ENCODE results near the gene SCFD1. TPM values are rescaled to one million over a fixed set of nuclear protein-coding genes. Genes with fewer than 3 reads are reported as not detected.
"Not testable (repeated sequence)": the region's sequence is repeated elsewhere in the genome, so short reads cannot be mapped to it uniquely, and the experiment has no call there.

The SCFD1 gene
- total RNA-seq, 4 donors from 2014 or later, result 21.5 to 30.7 (median 28.2) TPM

GRCh38 chr14:30623412-30624131, 1.5 kb downstream of the SCFD1 start:
- Histone ChIP-seq H3K4me1 (peaks cover 22 to 35% of the 10 kb centered on the region in 2 donors), H3K36me3 (no peaks in the 10 kb centered on the region), H3K27me3 (no peaks in the 10 kb centered on the region), H3K4me3 (peak overlapping the region; percentile 80 to 89 (median 83)), H3K9me3 (no peaks in the 10 kb centered on the region), H3K27ac (peak overlapping the region in 1 of 4 donors; percentile 92)
- ATAC-seq, result no peak
- no peak for DNase-seq
- intact Hi-C loops (cut with DNase I; ENCODE audit: low total_unique reads), result loop anchor here (5.0 kb wide), 1 partner anchor 66 kb away; the partner anchor contains the start of gene G2E3
- in situ Hi-C loops (cut with MboI; ENCODE audit: low sequenced_read_pairs in 4 of 4), result no loop called here
- TF ChIP-seq POLR2A (IDR thresholded peaks at IDR 0.05) (no peak), CTCF (IDR thresholded peaks at IDR 0.05 in 4 of 5, conservative IDR thresholded peaks at IDR 0.05 in 1 of 5) (no peak)

GRCh38 chr14:30624132-30624423, 2.0 kb downstream of the SCFD1 start:
- H3K36me3 ChIP-seq, result no peaks in the 10 kb centered on the region
- in situ Hi-C loops (cut with MboI; ENCODE audit: low sequenced_read_pairs in 4 of 4) (no loop called here), intact Hi-C loops (cut with DNase I; ENCODE audit: low total_unique reads) (loop anchor here (5.0 kb wide), 1 partner anchor 67 kb away; the partner anchor contains the start of gene G2E3)
- ATAC-seq (no peak), DNase-seq (no peak)
- H3K27me3 ChIP-seq, result no peaks in the 10 kb centered on the region
- no peak overlapping the region for H3K4me3 ChIP-seq
- H3K27ac ChIP-seq, result no peak overlapping the region
- TF ChIP-seq POLR2A (IDR thresholded peaks at IDR 0.05) (no peak), CTCF (IDR thresholded peaks at IDR 0.05 in 4 of 5, conservative IDR thresholded peaks at IDR 0.05 in 1 of 5) (no peak)
- H3K4me1 ChIP-seq, result peaks cover 22 to 35% of the 10 kb centered on the region in 2 donors
- no peaks in the 10 kb centered on the region for H3K9me3 ChIP-seq

- DNase-seq, result no peak
- H3K36me3 ChIP-seq, result peaks cover 0 to 1% of the 10 kb centered on the region in 2 donors
- in situ Hi-C loops (cut with MboI; ENCODE audit: low sequenced_read_pairs in 4 of 4) (no loop called here), intact Hi-C loops (cut with DNase I; ENCODE audit: low total_unique reads) (no loop called here)
- peaks cover 22 to 35% of the 10 kb centered on the region in 2 donors for H3K4me1 ChIP-seq
- H3K27me3 ChIP-seq, result no peaks in the 10 kb centered on the region
- no peak for ATAC-seq
- no peak overlapping the region for H3K27ac ChIP-seq
- H3K4me3 ChIP-seq, result no peak overlapping the region
- H3K9me3 ChIP-seq, result no peaks in the 10 kb centered on the region
- TF ChIP-seq POLR2A (IDR thresholded peaks at IDR 0.05) (no peak), CTCF (IDR thresholded peaks at IDR 0.05 in 4 of 5, conservative IDR thresholded peaks at IDR 0.05 in 1 of 5) (no peak)
Observed at GRCh38 chr14:30625533-30625932, 3.4 kb downstream of the SCFD1 start.

- H3K27ac ChIP-seq; intact Hi-C loops (cut with DNase I; ENCODE audit: low total_unique reads); in situ Hi-C loops (cut with MboI; ENCODE audit: low sequenced_read_pairs in 4 of 4); H3K4me3 ChIP-seq; ATAC-seq; DNase-seq; H3K27me3 ChIP-seq; H3K9me3 ChIP-seq: not testable (repeated sequence)
- H3K4me1 ChIP-seq, result peaks cover 9 to 18% of the 10 kb centered on the region in 2 donors
- H3K36me3 ChIP-seq, result peaks cover 0 to 32% of the 10 kb centered on the region in 2 donors
Observed at GRCh38 chr14:30629432-30629831, 7.3 kb downstream of the SCFD1 start.

- intact Hi-C loops (cut with DNase I; ENCODE audit: low total_unique reads) (no loop called here), in situ Hi-C loops (cut with MboI; ENCODE audit: low sequenced_read_pairs in 4 of 4) (no loop called here)
- H3K4me3 ChIP-seq, result no peak overlapping the region
- H3K27me3 ChIP-seq, result no peaks in the 10 kb centered on the region
- DNase-seq (no peak), ATAC-seq (no peak)
- H3K4me1 ChIP-seq, result peaks cover 9 to 12% of the 10 kb centered on the region in 2 donors
- no peak overlapping the region for H3K27ac ChIP-seq
- no peaks in the 10 kb centered on the region for H3K9me3 ChIP-seq
- TF ChIP-seq CTCF (IDR thresholded peaks at IDR 0.05 in 4 of 5, conservative IDR thresholded peaks at IDR 0.05 in 1 of 5), result no peak
- no peak for TF ChIP-seq POLR2A (IDR thresholded peaks at IDR 0.05)
- peaks cover 0 to 40% of the 10 kb centered on the region in 2 donors for H3K36me3 ChIP-seq
Observed at GRCh38 chr14:30630248-30630647, 8.1 kb downstream of the SCFD1 start.

All from gastrocnemius medialis (tissue), 4 donors.